GM23338 (cell line): Measurements from ENCODE around the gene SLC2A5. TPM values are rescaled to one million over a fixed set of nuclear protein-coding genes. Genes with fewer than 3 reads are reported as not detected.
"Not testable (repeated sequence)": the region's sequence is repeated elsewhere in the genome, so short reads cannot be mapped to it uniquely, and the experiment has no call there.

ENCODE experiments used
- ATAC-seq: fragments of 200-7000 bp; cut with Tn5 transposase; 3 replicates; pipeline ENCODE4 v1.9.1; 2020
- DNase-seq: peaks from one replicate; pipeline ENCODE4 v3.0.0-alpha.2; 2015; ENCODE audit warnings: low spot score
- H2AFZ ChIP-seq: fragments of 200-600 bp; sonication (generic); 2 replicates; pipeline ENCODE4 v1.8.0; 2016; ENCODE audit warnings: antibody characterized with exemption, mild to moderate bottlenecking, moderate library complexity
- H3F3A ChIP-seq: fragments of 200-600 bp; sonication (generic); replicated peaks from 2 replicates; pipeline ENCODE4 v1.8.0; 2017; ENCODE audit warnings: antibody characterized with exemption, mixed run types, low read depth
- H3K27ac ChIP-seq: fragments of 200-600 bp; sonication (generic); 2 replicates; pipeline ENCODE4 v1.6.1; 2016; ENCODE audit warnings: low read depth
- H3K27me3 ChIP-seq: fragments of 200-600 bp; sonication (generic); 2 replicates; pipeline ENCODE4 v1.8.0; 2016; ENCODE audit warnings: mild to moderate bottlenecking, mixed run types, moderate library complexity; ENCODE audit not compliant: insufficient read depth
- H3K36me3 ChIP-seq: fragments of 200-600 bp; sonication (generic); 2 replicates; pipeline ENCODE4 v1.8.0; 2016; ENCODE audit warnings: mild to moderate bottlenecking; ENCODE audit not compliant: insufficient read depth
- H3K4me1 ChIP-seq: fragments of 200-600 bp; sonication (generic); 2 replicates; pipeline ENCODE4 v1.8.0; 2016; ENCODE audit warnings: mild to moderate bottlenecking, moderate library complexity; ENCODE audit not compliant: insufficient read depth
- H3K4me2 ChIP-seq: fragments of 200-600 bp; sonication (generic); 2 replicates; pipeline ENCODE4 v1.7.1; 2017; ENCODE audit warnings: mixed run types
- H3K4me3 ChIP-seq: fragments of 200-600 bp; sonication (generic); 2 replicates; pipeline ENCODE4 v1.6.1; 2016; ENCODE audit warnings: mixed run types
- H3K79me2 ChIP-seq: fragments of 200-600 bp; sonication (generic); replicated peaks from 2 replicates; pipeline ENCODE4 v1.8.0; 2017; ENCODE audit warnings: mild to moderate bottlenecking; ENCODE audit not compliant: insufficient read depth
- H3K9me2 ChIP-seq: fragments of 200-600 bp; sonication (generic); 2 replicates; pipeline ENCODE4 v1.8.0; 2017; ENCODE audit not compliant: insufficient read depth
- H4K20me1 ChIP-seq: fragments of 200-600 bp; sonication (generic); replicated peaks from 2 replicates; pipeline ENCODE4 v1.8.0; 2017; ENCODE audit warnings: mild to moderate bottlenecking; ENCODE audit not compliant: insufficient read depth
- H3K27ac Mint-ChIP-seq: 2 replicates; pipeline ENCODE4 v1.8.0; 2020; ENCODE audit warnings: inconsistent platforms, mild to moderate bottlenecking, moderate library complexity, mixed read lengths
- H3K27me3 Mint-ChIP-seq: 3 replicates; pipeline ENCODE4 v1.8.0; 2022; ENCODE audit warnings: low read depth, mild to moderate bottlenecking, moderate library complexity, mixed read lengths, inconsistent platforms; ENCODE audit not compliant: insufficient read depth, poor library complexity
- H3K36me3 Mint-ChIP-seq: 3 replicates; pipeline ENCODE4 v1.8.0; 2021; ENCODE audit warnings: low read depth, mild to moderate bottlenecking, inconsistent platforms, moderate library complexity, mixed read lengths
- H3K4me1 Mint-ChIP-seq: 3 replicates; pipeline ENCODE4 v1.8.0; 2020; ENCODE audit warnings: mild to moderate bottlenecking, inconsistent platforms, mixed read lengths
- H3K4me3 Mint-ChIP-seq: 3 replicates; pipeline ENCODE4 v1.8.0; 2021; ENCODE audit warnings: moderate library complexity, mild to moderate bottlenecking, inconsistent platforms, mixed read lengths
- H3K9me3 Mint-ChIP-seq: 3 replicates; pipeline ENCODE4 v1.8.0; 2020; ENCODE audit warnings: moderate library complexity, mild to moderate bottlenecking, inconsistent platforms, mixed read lengths
- NANOG ChIP-seq: IDR thresholded peaks from 2 replicates; pipeline ENCODE4 v1.6.1; 2016; ENCODE audit warnings: antibody characterized with exemption, borderline replicate concordance
- polyA plus RNA-seq: library from polyadenylated mRNA; unstranded; fragments of >200 nt; fragmentation: Nextera tagmentation; extraction: Ambion mirVana; gene quantifications from 2 replicates; pipeline ENCODE4 v1.2.1, GENCODE V29; 2016
- total RNA-seq: library from RNA; depleted of rRNA; stranded (reverse); fragments of >200 nt; shearing (Covaris generic); gene quantifications from 2 replicates; pipeline ENCODE4 v1.2.3, GENCODE V29; 2014
- TF ChIP-seq, protein P1 (sequence below), 2 experiments: fragments of 200-600 bp in 1 of 2; sonication (generic) in 1 of 2; conservative IDR thresholded peaks; 2 replicates each; pipeline versions ENCODE4 v1.5.1 to v1.6.1; 2016 to 2017; ENCODE audit warnings: antibody characterized with exemption in 2 of 2, low read depth in 2 of 2, mild to moderate bottlenecking in 2 of 2, moderate library complexity in 1 of 2

SLC2A5 gene
- total and polyA plus RNA-seq, 2 experiments from 2014 or later = 0.03 TPM; not detected in 1

- not testable (repeated sequence) for DNase-seq, H3K27ac Mint-ChIP-seq, H3K9me3 Mint-ChIP-seq, H3K4me1 ChIP-seq, H3F3A ChIP-seq, H4K20me1 ChIP-seq, H3K4me3 ChIP-seq, ATAC-seq, H3K27me3 ChIP-seq, H3K79me2 ChIP-seq, H2AFZ ChIP-seq, H3K36me3 Mint-ChIP-seq, H3K4me2 ChIP-seq, H3K9me2 ChIP-seq, H3K27ac ChIP-seq, H3K36me3 ChIP-seq, H3K4me3 Mint-ChIP-seq
- Mint-ChIP-seq H3K4me1 (peaks cover 13% of the 10 kb centered on the region), H3K27me3 (peaks cover 11% of the 10 kb centered on the region)
These were observed 67.8 kb downstream of the SLC2A5 start for GRCh38 chr1:9001534-9002214.

GRCh38 chr1:8993962-8994675, 75.3 kb downstream of the SLC2A5 start:
- not testable (repeated sequence) for ATAC-seq, H3K27me3 Mint-ChIP-seq, H3K4me2 ChIP-seq, H3K4me3 Mint-ChIP-seq, H3K4me3 ChIP-seq, H3K27me3 ChIP-seq, H3K4me1 ChIP-seq, H2AFZ ChIP-seq, H3F3A ChIP-seq, H3K9me2 ChIP-seq, H3K79me2 ChIP-seq, H3K36me3 ChIP-seq, DNase-seq, H4K20me1 ChIP-seq, H3K27ac Mint-ChIP-seq, H3K36me3 Mint-ChIP-seq, H3K27ac ChIP-seq, H3K4me1 Mint-ChIP-seq
- H3K9me3 Mint-ChIP-seq = peaks cover 15% of the 10 kb centered on the region

- Histone ChIP-seq H3K9me2 (no peaks in the 10 kb centered on the region), H3K27ac (no peak overlapping the region), H3K4me3 (no peak overlapping the region), H3K36me3 (no peaks in the 10 kb centered on the region), H3K4me2 (no peak overlapping the region), H3F3A (no peaks in the 10 kb centered on the region), H3K27me3 (no peaks in the 10 kb centered on the region), H4K20me1 (no peaks in the 10 kb centered on the region), H2AFZ (no peak overlapping the region), H3K4me1 (no peaks in the 10 kb centered on the region), H3K79me2 (no peaks in the 10 kb centered on the region)
- ATAC-seq = no peak
- H3K4me1 Mint-ChIP-seq = no peaks in the 10 kb centered on the region; the same call in 2 of the 3 replicates
- peaks cover 15% of the 10 kb centered on the region for H3K9me3 Mint-ChIP-seq
- no peak overlapping the region for H3K27ac Mint-ChIP-seq
- H3K27me3 Mint-ChIP-seq = no peaks in the 10 kb centered on the region
- TF ChIP-seq NANOG = no peak
- TF ChIP-seq, protein P1, sequence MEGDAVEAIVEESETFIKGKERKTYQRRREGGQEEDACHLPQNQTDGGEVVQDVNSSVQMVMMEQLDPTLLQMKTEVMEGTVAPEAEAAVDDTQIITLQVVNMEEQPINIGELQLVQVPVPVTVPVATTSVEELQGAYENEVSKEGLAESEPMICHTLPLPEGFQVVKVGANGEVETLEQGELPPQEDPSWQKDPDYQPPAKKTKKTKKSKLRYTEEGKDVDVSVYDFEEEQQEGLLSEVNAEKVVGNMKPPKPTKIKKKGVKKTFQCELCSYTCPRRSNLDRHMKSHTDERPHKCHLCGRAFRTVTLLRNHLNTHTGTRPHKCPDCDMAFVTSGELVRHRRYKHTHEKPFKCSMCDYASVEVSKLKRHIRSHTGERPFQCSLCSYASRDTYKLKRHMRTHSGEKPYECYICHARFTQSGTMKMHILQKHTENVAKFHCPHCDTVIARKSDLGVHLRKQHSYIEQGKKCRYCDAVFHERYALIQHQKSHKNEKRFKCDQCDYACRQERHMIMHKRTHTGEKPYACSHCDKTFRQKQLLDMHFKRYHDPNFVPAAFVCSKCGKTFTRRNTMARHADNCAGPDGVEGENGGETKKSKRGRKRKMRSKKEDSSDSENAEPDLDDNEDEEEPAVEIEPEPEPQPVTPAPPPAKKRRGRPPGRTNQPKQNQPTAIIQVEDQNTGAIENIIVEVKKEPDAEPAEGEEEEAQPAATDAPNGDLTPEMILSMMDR (conservative IDR thresholded peaks at IDR 0.05; ENCODE audit: low read depth in 2 of 2) = peak; percentile 18 to 48; a peak in 3 of 4 replicates
- peaks cover 9% of the 10 kb centered on the region for H3K36me3 Mint-ChIP-seq
- no peak overlapping the region for H3K4me3 Mint-ChIP-seq
- DNase-seq = no peak
These were observed 76.3 kb downstream of the SLC2A5 start for GRCh38 chr1:8992936-8993687.
